Measurements from ENCODE around the gene NPAS2. TPM values are rescaled to one million over a fixed set of nuclear protein-coding genes. Genes with fewer than 3 reads are reported as not detected.

NPAS2 gene
- polyA plus RNA-seq, 1 donor (not counting 4 experiments of a cell fraction or from before 2014, with no cell fraction given): 17.7 TPM

GRCh38 chr2:101007415-101008345 is 187.7 kb downstream of the NPAS2 start:
- Histone ChIP-seq H3K9ac (ENCODE audit: control insufficient read depth, extremely low read depth, insufficient read depth, low read length) (no peak overlapping the region), H3K36me3 (ENCODE audit: control insufficient read depth in 2 of 2, extremely low read depth in 1 of 2, insufficient read depth in 2 of 2, low read length in 2 of 2) (peaks cover 22 to 51% of the 10 kb centered on the region in 2 experiments), H3K9me3 (ENCODE audit: control insufficient read depth, low read depth, low read length) (no peaks in the 10 kb centered on the region), H3K4me3 (ENCODE audit: control insufficient read depth in 2 of 3, extremely low read depth in 1 of 3, insufficient read depth in 2 of 3, low read depth in 1 of 3, low read length in 3 of 3) (no peak overlapping the region), H3K4me1 (ENCODE audit: control insufficient read depth, extremely low read depth, insufficient read depth, low read length) (peaks cover 17% of the 10 kb centered on the region), H3K9me1 (ENCODE audit: control insufficient read depth, extremely low read depth, insufficient read depth, low read length) (peaks cover 2% of the 10 kb centered on the region), H3K4me2 (ENCODE audit: control insufficient read depth, extremely low read depth, insufficient read depth, low read depth, low read length) (no peak overlapping the region), H3K27ac (ENCODE audit: control insufficient read depth, insufficient read depth, low read length) (no peak overlapping the region), H2AFZ (ENCODE audit: control insufficient read depth, low read length) (no peak overlapping the region), H3K79me2 (ENCODE audit: control insufficient read depth, insufficient read depth, low read length) (peaks cover 43% of the 10 kb centered on the region), H3K27me3 (ENCODE audit: control insufficient read depth, extremely low read depth, insufficient read depth, low read length) (no peaks in the 10 kb centered on the region), H4K20me1 (ENCODE audit: control insufficient read depth, extremely low read depth, insufficient read depth, low read length) (peaks cover 19% of the 10 kb centered on the region)
- dilution Hi-C loops (cut with MboI; ENCODE audit: extremely low pct_ligation_motif_present, low sequenced_read_pairs): no loop called here
- no peak for DNase-seq (ENCODE audit: low read depth, low spot score)
- no peak for TF ChIP-seq EZH2 (IDR thresholded peaks at IDR 0.05; ENCODE audit: low read length)
- TF ChIP-seq, protein P1, sequence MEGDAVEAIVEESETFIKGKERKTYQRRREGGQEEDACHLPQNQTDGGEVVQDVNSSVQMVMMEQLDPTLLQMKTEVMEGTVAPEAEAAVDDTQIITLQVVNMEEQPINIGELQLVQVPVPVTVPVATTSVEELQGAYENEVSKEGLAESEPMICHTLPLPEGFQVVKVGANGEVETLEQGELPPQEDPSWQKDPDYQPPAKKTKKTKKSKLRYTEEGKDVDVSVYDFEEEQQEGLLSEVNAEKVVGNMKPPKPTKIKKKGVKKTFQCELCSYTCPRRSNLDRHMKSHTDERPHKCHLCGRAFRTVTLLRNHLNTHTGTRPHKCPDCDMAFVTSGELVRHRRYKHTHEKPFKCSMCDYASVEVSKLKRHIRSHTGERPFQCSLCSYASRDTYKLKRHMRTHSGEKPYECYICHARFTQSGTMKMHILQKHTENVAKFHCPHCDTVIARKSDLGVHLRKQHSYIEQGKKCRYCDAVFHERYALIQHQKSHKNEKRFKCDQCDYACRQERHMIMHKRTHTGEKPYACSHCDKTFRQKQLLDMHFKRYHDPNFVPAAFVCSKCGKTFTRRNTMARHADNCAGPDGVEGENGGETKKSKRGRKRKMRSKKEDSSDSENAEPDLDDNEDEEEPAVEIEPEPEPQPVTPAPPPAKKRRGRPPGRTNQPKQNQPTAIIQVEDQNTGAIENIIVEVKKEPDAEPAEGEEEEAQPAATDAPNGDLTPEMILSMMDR (optimal IDR thresholded peaks at IDR 0.05 in 1 of 3, IDR thresholded peaks at IDR 0.05 in 1 of 3, conservative IDR thresholded peaks at IDR 0.05 in 1 of 3; ENCODE audit: extremely low read depth in 1 of 3, insufficient read depth in 2 of 3, low read length in 3 of 3): no peak
- FAIRE-seq: no peak

GRCh38 chr2:101011152-101011551 is 191.2 kb downstream of the NPAS2 start:
- H3K27ac ChIP-seq (ENCODE audit: control insufficient read depth, insufficient read depth, low read length): no peak overlapping the region
- H3K9me3 ChIP-seq (ENCODE audit: control insufficient read depth, low read depth, low read length): no peaks in the 10 kb centered on the region
- DNase-seq (ENCODE audit: low read depth, low spot score): no peak

More at GRCh38 chr2:101011152-101011551, 191.2 kb downstream of the NPAS2 start:
- FAIRE-seq: no peak
- H3K4me2 ChIP-seq (ENCODE audit: control insufficient read depth, extremely low read depth, insufficient read depth, low read depth, low read length): no peak overlapping the region
- H3K36me3 ChIP-seq (ENCODE audit: control insufficient read depth in 2 of 2, extremely low read depth in 1 of 2, insufficient read depth in 2 of 2, low read length in 2 of 2): peaks cover 6 to 21% of the 10 kb centered on the region in 2 experiments
- peaks cover 6% of the 10 kb centered on the region for H4K20me1 ChIP-seq (ENCODE audit: control insufficient read depth, extremely low read depth, insufficient read depth, low read length)
- H3K27me3 ChIP-seq (ENCODE audit: control insufficient read depth, extremely low read depth, insufficient read depth, low read length): no peaks in the 10 kb centered on the region
- no peaks in the 10 kb centered on the region for H3K4me1 ChIP-seq (ENCODE audit: control insufficient read depth, extremely low read depth, insufficient read depth, low read length)
- TF ChIP-seq EZH2 (IDR thresholded peaks at IDR 0.05; ENCODE audit: low read length): no peak
- TF ChIP-seq, protein P1 (optimal IDR thresholded peaks at IDR 0.05 in 1 of 3, IDR thresholded peaks at IDR 0.05 in 1 of 3, conservative IDR thresholded peaks at IDR 0.05 in 1 of 3; ENCODE audit: extremely low read depth in 1 of 3, insufficient read depth in 2 of 3, low read length in 3 of 3): no peak
- H3K9ac ChIP-seq (ENCODE audit: control insufficient read depth, extremely low read depth, insufficient read depth, low read length): no peak overlapping the region
- no peaks in the 10 kb centered on the region for H3K9me1 ChIP-seq (ENCODE audit: control insufficient read depth, extremely low read depth, insufficient read depth, low read length)
- no peak overlapping the region for H3K4me3 ChIP-seq (ENCODE audit: control insufficient read depth in 2 of 3, extremely low read depth in 1 of 3, insufficient read depth in 2 of 3, low read depth in 1 of 3, low read length in 3 of 3)
- peaks cover 8% of the 10 kb centered on the region for H3K79me2 ChIP-seq (ENCODE audit: control insufficient read depth, insufficient read depth, low read length)
- no peak overlapping the region for H2AFZ ChIP-seq (ENCODE audit: control insufficient read depth, low read length)
- dilution Hi-C loops (cut with MboI; ENCODE audit: extremely low pct_ligation_motif_present, low sequenced_read_pairs): no loop called here

All from keratinocyte (primary cell).